Measurements from ENCODE around the gene KLF17.

Gene KLF17

DNA sequence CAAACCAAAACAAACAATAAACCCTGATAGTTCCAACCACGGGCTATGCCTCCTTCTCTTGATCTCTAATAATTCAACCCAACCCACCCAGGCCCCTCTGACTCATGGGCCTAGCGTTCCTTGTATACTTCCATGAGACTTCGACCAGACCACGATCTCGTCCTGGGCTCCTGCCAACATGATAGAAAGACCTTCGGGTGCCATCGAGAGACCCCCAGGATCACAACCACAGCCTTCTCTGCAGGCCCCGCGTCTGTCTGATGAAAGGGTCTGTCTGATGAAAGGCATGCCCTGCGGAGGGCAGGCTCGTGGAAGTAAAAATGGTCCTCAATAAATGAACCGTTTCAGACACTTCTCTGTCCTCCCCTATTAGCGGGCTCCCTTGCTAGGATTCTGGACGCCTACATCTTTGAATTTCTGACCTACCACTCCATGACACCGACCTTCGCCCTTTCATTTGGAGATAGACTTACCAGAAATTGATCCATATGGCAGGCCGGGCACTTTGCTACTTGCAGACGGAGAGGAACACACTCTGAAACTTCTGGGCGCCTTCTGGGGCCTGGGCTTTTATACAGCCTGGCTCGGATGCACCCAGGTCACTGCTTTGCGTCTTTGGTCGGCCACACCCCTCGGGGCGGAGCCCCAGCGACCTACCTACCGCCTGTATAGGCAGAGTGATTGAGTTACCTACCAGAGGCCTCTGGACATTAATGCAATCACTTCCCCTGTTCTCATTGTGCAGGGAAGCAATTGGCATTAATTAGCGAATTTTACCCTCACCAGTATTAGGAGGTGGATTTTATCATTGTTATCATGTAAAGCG, 28.1 kb downstream of the KLF17 start:
- in situ Hi-C loops (cut with HindIII; ENCODE audit: low pct_unique_long_range_greater_than_20kb, low sequenced_read_pairs) = no loop called here
- no peak for TF ChIP-seq JUND (IDR thresholded peaks at IDR 0.05; ENCODE audit: low read depth)
- no peak for DNase-seq (ENCODE audit: low read depth in 1 of 2, low spot score in 1 of 2)

GRCh38 chr1:44147582-44147981, 29.0 kb downstream of the KLF17 start:
- in situ Hi-C loops (cut with HindIII; ENCODE audit: low pct_unique_long_range_greater_than_20kb, low sequenced_read_pairs) = no loop called here

DNA sequence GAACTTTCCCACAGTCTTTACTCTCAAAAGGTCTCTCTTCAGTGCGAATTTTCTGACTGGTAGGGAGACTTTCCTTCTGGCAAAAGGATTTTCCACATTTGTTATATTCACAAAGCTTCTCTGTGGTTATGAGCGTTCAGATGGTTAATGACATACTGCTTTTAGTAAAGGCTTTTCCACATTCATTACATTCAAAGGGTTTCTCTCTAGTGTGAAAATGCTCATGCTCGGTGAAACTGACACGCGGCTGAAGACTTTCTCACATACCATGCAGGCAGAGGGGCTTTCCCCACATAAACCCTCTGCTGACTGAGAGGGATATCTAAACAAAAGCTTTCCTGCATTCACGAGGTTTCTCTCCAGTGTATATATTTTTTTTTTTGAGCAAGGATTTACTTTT, 32.7 kb downstream of the KLF17 start:
- in situ Hi-C loops (cut with HindIII; ENCODE audit: low pct_unique_long_range_greater_than_20kb, low sequenced_read_pairs) = no loop called here
- TF ChIP-seq JUND (IDR thresholded peaks at IDR 0.05; ENCODE audit: low read depth) = no peak
- no peak for DNase-seq (ENCODE audit: low read depth in 1 of 2, low spot score in 1 of 2)

More at GRCh38 chr1:44147582-44147981, 29.0 kb downstream of the KLF17 start:
- no peak for DNase-seq (ENCODE audit: low read depth in 1 of 2, low spot score in 1 of 2)
- TF ChIP-seq JUND (IDR thresholded peaks at IDR 0.05; ENCODE audit: low read depth) = no peak

GRCh38 chr1:44151808-44152207, 33.2 kb downstream of the KLF17 start:
- in situ Hi-C loops (cut with HindIII; ENCODE audit: low pct_unique_long_range_greater_than_20kb, low sequenced_read_pairs) = no loop called here
- no peak for TF ChIP-seq JUND (IDR thresholded peaks at IDR 0.05; ENCODE audit: low read depth)
- no peak for DNase-seq (ENCODE audit: low read depth in 1 of 2, low spot score in 1 of 2)

GRCh38 chr1:44152692-44153091, 34.1 kb downstream of the KLF17 start:
- DNase-seq (ENCODE audit: low read depth in 1 of 2, low spot score in 1 of 2) = no peak
- in situ Hi-C loops (cut with HindIII; ENCODE audit: low pct_unique_long_range_greater_than_20kb, low sequenced_read_pairs) = no loop called here

GRCh38 chr1:44154049-44154448, 35.4 kb downstream of the KLF17 start:
- peak in 1 of 2 experiments; percentile 27 for DNase-seq (ENCODE audit: low read depth in 1 of 2, low spot score in 1 of 2)
- TF ChIP-seq JUND (IDR thresholded peaks at IDR 0.05; ENCODE audit: low read depth) = no peak
- in situ Hi-C loops (cut with HindIII; ENCODE audit: low pct_unique_long_range_greater_than_20kb, low sequenced_read_pairs) = no loop called here

More at GRCh38 chr1:44152692-44153091, 34.1 kb downstream of the KLF17 start:
- TF ChIP-seq JUND (IDR thresholded peaks at IDR 0.05; ENCODE audit: low read depth) = no peak

DNA sequence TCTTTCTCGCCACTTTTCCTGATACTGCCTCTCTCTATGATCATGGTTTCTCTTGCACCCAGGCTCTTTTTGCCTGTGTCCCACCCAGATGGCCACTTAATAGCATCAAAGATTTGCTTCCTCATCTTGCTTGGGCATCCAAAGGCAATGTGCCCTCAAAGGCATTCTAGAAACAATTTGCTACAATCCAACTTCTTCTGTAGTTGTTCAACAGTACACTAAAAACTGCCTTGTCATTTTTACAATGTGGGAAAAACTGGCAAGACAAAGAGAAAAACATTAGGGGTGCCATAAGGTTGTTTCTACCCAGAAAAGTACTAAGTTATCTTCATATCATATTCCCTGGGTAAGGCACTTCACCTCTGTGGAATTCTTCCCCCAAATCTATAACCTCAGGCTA, 39.3 kb downstream of the KLF17 start:
- TF ChIP-seq JUND (IDR thresholded peaks at IDR 0.05; ENCODE audit: low read depth) = no peak
- in situ Hi-C loops (cut with HindIII; ENCODE audit: low pct_unique_long_range_greater_than_20kb, low sequenced_read_pairs) = no loop called here
- DNase-seq (ENCODE audit: low read depth in 1 of 2, low spot score in 1 of 2) = no peak

DNA sequence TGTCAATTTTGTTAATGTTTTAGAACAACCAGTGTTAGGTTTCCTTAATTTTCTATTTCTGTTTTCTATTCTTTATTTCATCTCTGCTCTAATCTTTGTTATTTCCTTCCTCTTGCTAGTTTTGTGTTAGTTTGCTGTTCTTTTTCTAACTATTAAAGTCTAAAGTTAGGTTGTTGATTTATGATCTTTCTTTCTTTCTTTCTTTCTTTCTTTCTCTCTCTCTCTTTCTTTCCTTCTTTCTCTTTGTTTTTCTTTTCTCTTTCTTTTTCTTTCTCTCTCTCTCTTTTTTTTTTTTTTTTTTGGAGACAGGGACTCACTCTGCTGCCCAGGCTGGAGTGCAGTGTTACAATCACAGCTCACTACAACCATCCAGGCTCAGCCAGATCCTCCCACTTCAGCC, 40.2 kb downstream of the KLF17 start:
- in situ Hi-C loops (cut with HindIII; ENCODE audit: low pct_unique_long_range_greater_than_20kb, low sequenced_read_pairs) = no loop called here
- no peak for DNase-seq (ENCODE audit: low read depth in 1 of 2, low spot score in 1 of 2)
- no peak for TF ChIP-seq JUND (IDR thresholded peaks at IDR 0.05; ENCODE audit: low read depth)

GRCh38 chr1:44161546-44161945, 42.9 kb downstream of the KLF17 start:
- TF ChIP-seq JUND (IDR thresholded peaks at IDR 0.05; ENCODE audit: low read depth) = no peak
- DNase-seq (ENCODE audit: low read depth in 1 of 2, low spot score in 1 of 2) = no peak
- in situ Hi-C loops (cut with HindIII; ENCODE audit: low pct_unique_long_range_greater_than_20kb, low sequenced_read_pairs) = no loop called here

- TF ChIP-seq JUND (IDR thresholded peaks at IDR 0.05; ENCODE audit: low read depth) = no peak
- in situ Hi-C loops (cut with HindIII; ENCODE audit: low pct_unique_long_range_greater_than_20kb, low sequenced_read_pairs) = no loop called here
- DNase-seq (ENCODE audit: low read depth in 1 of 2, low spot score in 1 of 2) = no peak
These were observed 50.0 kb downstream of the KLF17 start for GRCh38 chr1:44168520-44169098.

- in situ Hi-C loops (cut with HindIII; ENCODE audit: low pct_unique_long_range_greater_than_20kb, low sequenced_read_pairs) = no loop called here
These were observed 51.7 kb downstream of the KLF17 start for GRCh38 chr1:44170281-44170823.

DNA sequence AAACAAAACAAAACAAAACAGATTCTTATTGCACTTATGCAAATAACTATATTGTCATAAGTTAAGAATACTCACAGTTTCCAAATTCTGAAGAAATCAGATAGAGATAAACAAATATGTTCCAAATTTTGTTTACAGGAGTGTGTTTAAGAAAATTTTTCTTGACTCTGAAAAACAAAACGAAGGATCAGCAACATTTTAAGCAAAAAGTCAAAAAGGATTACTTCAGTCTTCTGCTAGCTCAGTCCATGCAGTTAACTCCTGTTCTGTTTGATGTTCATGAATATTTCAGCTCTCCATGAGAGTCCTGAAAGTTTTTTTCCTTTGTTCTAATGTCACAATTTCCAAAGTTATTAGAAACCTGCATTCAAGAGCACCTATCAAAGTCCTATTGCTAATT, 56.0 kb downstream of the KLF17 start:
- in situ Hi-C loops (cut with HindIII; ENCODE audit: low pct_unique_long_range_greater_than_20kb, low sequenced_read_pairs) = no loop called here
- no peak for DNase-seq (ENCODE audit: low read depth in 1 of 2, low spot score in 1 of 2)
- no peak for TF ChIP-seq JUND (IDR thresholded peaks at IDR 0.05; ENCODE audit: low read depth)

More at GRCh38 chr1:44170281-44170823, 51.7 kb downstream of the KLF17 start:
- no peak for DNase-seq (ENCODE audit: low read depth in 1 of 2, low spot score in 1 of 2)
- no peak for TF ChIP-seq JUND (IDR thresholded peaks at IDR 0.05; ENCODE audit: low read depth)

Measured in T47D (cell line).